Peyer's patch (tissue), 4 donors: Measurements from ENCODE around the gene FBXL16. TPM values are rescaled to one million over a fixed set of nuclear protein-coding genes. Genes with fewer than 3 reads are reported as not detected.

Source experiments
- DNase-seq, 3 donors: peaks; one replicate each; pipeline ENCODE4 v3.0.0-alpha.2; 2017 to 2019
- H3K27ac ChIP-seq, 4 donors: fragments of 200-600 bp; sonication (generic); one replicate each; pipeline ENCODE4 v1.5.1; 2016 to 2019
- H3K27me3 ChIP-seq, 2 donors: fragments of 200-600 bp; sonication (generic); one replicate each; pipeline ENCODE4 v1.5.1; 2019
- H3K36me3 ChIP-seq, 3 donors: fragments of 200-600 bp; sonication (generic); one replicate each; pipeline ENCODE4 v1.5.1; 2016 to 2019
- H3K4me1 ChIP-seq, 4 donors: fragments of 200-600 bp; sonication (generic); one replicate each; pipeline ENCODE4 v1.5.1; 2016 to 2019
- H3K4me3 ChIP-seq, 4 donors: fragments of 200-600 bp; sonication (generic); 1 replicate in 3 of 4; 2 replicates in 1 of 4; pipeline ENCODE4 v1.5.1; 2016 to 2019; ENCODE audit warnings: mild to moderate bottlenecking in 1 of 4
- H3K9me3 ChIP-seq, 4 donors: fragments of 200-600 bp; sonication (generic); one replicate each; pipeline ENCODE4 v1.5.1; 2016 to 2019; ENCODE audit warnings: mild to moderate bottlenecking in 1 of 4
- POLR2A ChIP-seq, 2 donors: fragments of 450-650 bp; IDR thresholded peaks; one replicate each; pipeline ENCODE4 v1.5.1; 2017; ENCODE audit warnings: antibody characterized with exemption in 2 of 2, mild to moderate bottlenecking in 2 of 2, moderate library complexity in 2 of 2
- total RNA-seq, 4 donors: library from RNA; depleted of rRNA; stranded (reverse); fragments of >200 nt; gene quantifications; one replicate each; pipeline ENCODE4 v1.1.0, GENCODE V29; 2016
- TF ChIP-seq, protein P1 (sequence below), 6 experiments: fragments of 450-650 bp in 4 of 6; fragments of 200-600 bp in 2 of 6; sonication (generic) in 1 of 6; IDR thresholded peaks; one replicate each; pipeline ENCODE4 v1.5.1; 2017 to 2019; ENCODE audit warnings: antibody characterized with exemption in 6 of 6, mild to moderate bottlenecking in 3 of 6, moderate library complexity in 1 of 6

Gene FBXL16
- total RNA-seq, 4 donors from 2014 or later: 1.4 to 2.5 (median 1.9) TPM

DNA sequence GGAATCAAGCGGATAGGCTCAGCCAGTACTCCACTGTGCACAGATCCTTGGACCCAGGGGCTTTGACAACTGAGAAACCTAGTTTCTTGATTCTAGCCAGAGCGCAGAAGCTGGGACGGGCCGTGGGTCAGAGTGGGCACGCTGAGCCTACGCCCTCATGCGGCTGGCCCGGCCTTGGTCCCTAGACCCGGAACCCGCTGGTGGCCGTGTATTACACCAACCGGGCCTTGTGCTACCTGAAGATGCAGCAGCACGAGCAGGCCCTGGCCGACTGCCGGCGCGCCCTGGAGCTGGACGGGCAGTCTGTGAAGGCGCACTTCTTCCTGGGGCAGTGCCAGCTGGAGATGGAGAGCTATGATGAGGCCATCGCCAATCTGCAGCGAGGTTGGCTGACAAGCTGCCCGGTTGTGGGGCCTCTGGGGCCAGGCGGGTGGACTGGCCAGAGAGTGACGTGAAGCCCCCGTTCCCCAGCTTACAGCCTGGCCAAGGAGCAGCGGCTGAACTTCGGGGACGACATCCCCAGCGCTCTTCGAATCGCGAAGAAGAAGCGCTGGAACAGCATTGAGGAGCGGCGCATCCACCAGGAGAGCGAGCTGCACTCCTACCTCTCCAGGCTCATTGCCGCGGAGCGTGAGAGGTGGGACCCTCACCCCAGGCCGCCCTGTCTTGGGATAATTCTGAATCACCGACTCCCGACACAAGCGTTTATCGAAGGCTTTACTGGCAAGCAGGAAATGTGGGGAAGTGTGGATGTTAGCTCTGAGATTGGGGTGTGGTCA is 24.4 kb downstream of the FBXL16 start:
- peak in 1 of 3 donors; percentile 70 for DNase-seq
- H3K36me3 ChIP-seq: peaks cover 0 to 22% (median 0%) of the 10 kb centered on the region in 3 donors
- peaks cover 7 to 58% (median 38%) of the 10 kb centered on the region in 4 donors for H3K4me1 ChIP-seq
- H3K27me3 ChIP-seq: no peaks in the 10 kb centered on the region
- TF ChIP-seq, protein P1, sequence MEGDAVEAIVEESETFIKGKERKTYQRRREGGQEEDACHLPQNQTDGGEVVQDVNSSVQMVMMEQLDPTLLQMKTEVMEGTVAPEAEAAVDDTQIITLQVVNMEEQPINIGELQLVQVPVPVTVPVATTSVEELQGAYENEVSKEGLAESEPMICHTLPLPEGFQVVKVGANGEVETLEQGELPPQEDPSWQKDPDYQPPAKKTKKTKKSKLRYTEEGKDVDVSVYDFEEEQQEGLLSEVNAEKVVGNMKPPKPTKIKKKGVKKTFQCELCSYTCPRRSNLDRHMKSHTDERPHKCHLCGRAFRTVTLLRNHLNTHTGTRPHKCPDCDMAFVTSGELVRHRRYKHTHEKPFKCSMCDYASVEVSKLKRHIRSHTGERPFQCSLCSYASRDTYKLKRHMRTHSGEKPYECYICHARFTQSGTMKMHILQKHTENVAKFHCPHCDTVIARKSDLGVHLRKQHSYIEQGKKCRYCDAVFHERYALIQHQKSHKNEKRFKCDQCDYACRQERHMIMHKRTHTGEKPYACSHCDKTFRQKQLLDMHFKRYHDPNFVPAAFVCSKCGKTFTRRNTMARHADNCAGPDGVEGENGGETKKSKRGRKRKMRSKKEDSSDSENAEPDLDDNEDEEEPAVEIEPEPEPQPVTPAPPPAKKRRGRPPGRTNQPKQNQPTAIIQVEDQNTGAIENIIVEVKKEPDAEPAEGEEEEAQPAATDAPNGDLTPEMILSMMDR (IDR thresholded peaks at IDR 0.05): peak in 1 of 6 experiments; percentile 2
- no peak for TF ChIP-seq POLR2A (IDR thresholded peaks at IDR 0.05)
- peak overlapping the region; percentile 91 to 97 (median 94) for H3K27ac ChIP-seq
- peak overlapping the region; percentile 73 to 98 (median 94) for H3K4me3 ChIP-seq
- no peaks in the 10 kb centered on the region for H3K9me3 ChIP-seq

DNA sequence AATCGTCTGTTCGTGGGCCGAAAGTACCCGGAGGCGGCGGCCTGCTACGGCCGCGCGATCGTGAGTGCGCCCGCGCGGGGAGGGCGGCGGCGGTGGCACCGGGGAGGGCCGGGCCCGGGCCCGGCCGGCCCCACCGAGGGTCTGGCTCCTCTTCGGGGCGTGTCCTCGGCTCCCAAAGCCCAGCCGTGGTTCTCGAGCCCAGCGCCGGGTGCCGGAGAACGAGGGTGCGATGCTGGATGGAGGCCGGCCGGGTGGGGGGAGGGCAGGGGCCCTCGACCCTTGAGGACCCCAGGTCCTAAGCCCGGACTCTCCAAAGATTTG is 25.0 kb downstream of the FBXL16 start:
- H3K4me1 ChIP-seq: peaks cover 12 to 64% (median 43%) of the 10 kb centered on the region in 4 donors
- no peaks in the 10 kb centered on the region for H3K27me3 ChIP-seq
- H3K27ac ChIP-seq: peak overlapping the region; percentile 91 to 97 (median 94)
- no peak for DNase-seq
- H3K9me3 ChIP-seq: no peaks in the 10 kb centered on the region
- TF ChIP-seq POLR2A (IDR thresholded peaks at IDR 0.05): no peak
- TF ChIP-seq, protein P1 (IDR thresholded peaks at IDR 0.05): no peak
- peak overlapping the region; percentile 73 to 98 (median 94) for H3K4me3 ChIP-seq
- peaks cover 0 to 22% (median 0%) of the 10 kb centered on the region in 3 donors for H3K36me3 ChIP-seq

DNA sequence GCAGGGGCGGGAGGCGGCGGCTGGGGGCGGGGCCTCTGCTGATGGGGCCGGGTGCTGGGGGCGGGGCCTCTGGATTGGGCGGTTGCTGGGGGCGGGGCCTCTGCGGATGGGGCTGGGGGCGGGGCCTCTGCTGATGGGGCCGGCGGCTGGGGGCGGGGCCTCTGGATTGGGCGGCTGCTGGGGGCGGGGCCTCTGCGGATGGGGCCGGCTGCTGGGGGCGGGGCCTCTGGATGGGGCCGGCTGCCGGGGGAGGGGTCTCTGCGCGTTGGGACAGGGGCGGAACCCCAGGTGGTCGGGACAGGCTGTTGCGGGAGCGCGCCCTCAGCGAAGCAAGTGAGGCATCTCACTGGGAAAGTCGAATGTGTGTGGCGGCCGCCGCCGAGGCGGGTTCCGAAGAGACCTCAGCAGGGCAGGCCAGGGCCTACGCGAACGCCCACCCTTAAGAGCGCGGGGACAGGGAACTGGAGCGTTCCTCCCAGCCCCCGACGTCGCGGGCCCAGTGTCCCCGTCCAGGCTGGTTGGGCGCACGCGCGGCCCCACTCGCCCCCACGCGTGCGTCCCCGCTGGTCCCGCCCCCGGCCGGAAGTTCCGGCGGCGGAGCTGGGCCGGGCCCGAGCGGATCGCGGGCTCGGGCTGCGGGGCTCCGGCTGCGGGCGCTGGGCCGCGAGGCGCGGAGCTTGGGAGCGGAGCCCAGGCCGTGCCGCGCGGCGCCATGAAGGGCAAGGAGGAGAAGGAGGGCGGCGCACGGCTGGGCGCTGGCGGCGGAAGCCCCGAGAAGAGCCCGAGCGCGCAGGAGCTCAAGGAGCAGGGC is 25.6 kb downstream of the FBXL16 start, which contains the start of gene STUB1:
Gene STUB1, plus strand, starts transcription at position 597 of the 811 bp plus-strand sequence. Its CDS starts 116 bp downstream, at position 713.
- peak; percentile 90 to 97 (median 94) for DNase-seq
- H3K27ac ChIP-seq: peak within 1 kb of the TSS; percentile 91 to 97 (median 94)
- TF ChIP-seq, protein P1 (IDR thresholded peaks at IDR 0.05): no peak
- peak; percentile 47 to 89 for TF ChIP-seq POLR2A (IDR thresholded peaks at IDR 0.05)
- H3K27me3 ChIP-seq: no peaks in the 10 kb centered on the region
- H3K36me3 ChIP-seq: peaks cover 0 to 22% (median 0%) of the 10 kb centered on the region in 3 donors
- H3K4me1 ChIP-seq: peaks cover 13 to 65% (median 46%) of the 10 kb centered on the region in 4 donors
- no peaks in the 10 kb centered on the region for H3K9me3 ChIP-seq
- H3K4me3 ChIP-seq: peak within 1 kb of the TSS; percentile 73 to 98 (median 94)

DNA sequence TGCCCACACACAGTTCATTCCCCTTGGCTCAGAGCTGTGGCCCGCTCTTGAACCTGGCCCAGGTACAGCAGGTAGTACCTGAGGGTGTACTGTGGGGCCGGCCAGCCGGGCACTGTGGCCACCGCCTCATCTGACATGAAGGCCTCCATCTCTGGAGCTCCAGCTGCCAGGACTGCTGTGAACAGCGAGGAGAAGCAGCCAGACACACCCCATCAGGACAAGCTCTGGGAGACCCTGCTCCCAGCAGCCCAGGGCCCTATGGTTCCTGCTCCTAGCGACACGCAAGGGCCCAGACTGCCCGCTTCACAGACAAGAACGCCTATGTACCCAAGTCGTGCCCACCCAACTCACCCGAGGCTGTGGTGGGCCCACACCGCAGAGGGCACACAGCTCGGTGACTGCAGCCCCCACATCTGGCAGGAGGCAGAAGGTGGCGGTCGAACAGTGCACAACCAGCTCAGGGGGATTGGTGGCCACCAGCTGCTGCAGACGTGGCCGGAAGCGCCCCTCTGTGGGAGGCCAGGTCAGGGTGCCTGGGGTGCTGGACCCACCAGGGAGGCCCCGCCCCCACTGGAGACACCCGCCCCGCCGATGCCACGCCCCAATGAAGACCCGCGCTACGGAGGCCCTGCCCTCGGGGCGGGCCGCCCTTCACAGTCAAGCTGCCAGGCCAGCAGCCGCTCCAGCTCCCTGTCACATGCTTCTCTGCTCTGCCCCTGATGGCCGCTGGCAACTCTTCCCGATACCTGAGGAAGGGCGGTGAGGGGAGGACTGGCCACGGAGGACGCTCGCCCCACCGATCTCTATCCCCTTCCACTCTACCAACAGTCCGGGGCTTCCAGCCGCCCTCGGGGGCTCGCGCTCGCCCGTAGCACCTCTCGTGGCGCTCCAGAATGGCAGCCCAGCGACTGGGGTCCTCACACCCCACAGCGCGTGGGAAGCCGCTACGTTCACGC is 26.5 kb downstream of the FBXL16 start:
- H3K27ac ChIP-seq: peak overlapping the region; percentile 91 to 97 (median 94)
- peaks cover 13 to 66% (median 42%) of the 10 kb centered on the region in 4 donors for H3K4me1 ChIP-seq
- peak in 2 of 3 donors; percentile 65 to 79 for DNase-seq
- H3K27me3 ChIP-seq: no peaks in the 10 kb centered on the region
- TF ChIP-seq, protein P1 (IDR thresholded peaks at IDR 0.05): no peak
- no peak for TF ChIP-seq POLR2A (IDR thresholded peaks at IDR 0.05)
- H3K9me3 ChIP-seq: no peaks in the 10 kb centered on the region
- H3K4me3 ChIP-seq: peak overlapping the region; percentile 73 to 98 (median 94)
- peaks cover 0 to 25% (median 0%) of the 10 kb centered on the region in 3 donors for H3K36me3 ChIP-seq
